Activated CD8-positive, alpha-beta T cell treated with anti-CD3 and anti-CD28 coated beads for 36 hours (primary cell): ENCODE measurements around the gene OR8K5. TPM values are rescaled to one million over a fixed set of nuclear protein-coding genes. Genes with fewer than 3 reads are reported as not detected.

ENCODE experiments used
- ATAC-seq: fragments of 200-7000 bp; cut with Tn5 transposase; one replicate; pipeline ENCODE4 v1.10.0; 2021; ENCODE audit warnings: mild to moderate bottlenecking, moderate library complexity
- CTCF ChIA-PET: fragments of 350-600 bp; sonication (Branson Sonifier 250); formaldehyde crosslinking; loops from one replicate; lab custom pipeline; 2021; ENCODE audit warnings: antibody characterized with exemption; lab: Charles Lee
- POLR2A ChIA-PET: fragments of 350-600 bp; sonication (Branson Sonifier 250); formaldehyde crosslinking; loops from one replicate; lab custom pipeline; 2021; ENCODE audit warnings: antibody characterized with exemption; lab: Charles Lee
- DNase-seq: peaks from one replicate; pipeline ENCODE4 v3.0.0-alpha.2; 2020
- H3K27ac Mint-ChIP-seq: one replicate; pipeline ENCODE4 v1.8.0; 2021; ENCODE audit warnings: mild to moderate bottlenecking, mixed read lengths
- H3K27me3 Mint-ChIP-seq: one replicate; pipeline ENCODE4 v1.8.0; 2021; ENCODE audit warnings: mixed read lengths
- H3K36me3 Mint-ChIP-seq: one replicate; pipeline ENCODE4 v1.8.0; 2021; ENCODE audit warnings: low read depth, mixed read lengths
- H3K4me1 Mint-ChIP-seq: one replicate; pipeline ENCODE4 v1.8.0; 2021; ENCODE audit warnings: low read depth, mixed read lengths
- H3K4me3 Mint-ChIP-seq: one replicate; pipeline ENCODE4 v1.8.0; 2021; ENCODE audit warnings: mild to moderate bottlenecking, moderate library complexity, mixed read lengths
- H3K9me3 Mint-ChIP-seq: one replicate; pipeline ENCODE4 v1.8.0; 2021; ENCODE audit warnings: mixed read lengths
- intact Hi-C: fragments of 100-400 bp; cut with micrococcal nuclease; formaldehyde crosslinking; loops from one replicate; pipeline ENCODE4 v1.10.0; 2022
- total RNA-seq, 2 experiments: library from RNA; stranded (reverse); gene quantifications; one replicate each; pipeline ENCODE4 v1.2.3, GENCODE V29; 2021
- TF ChIP-seq, protein P1 (sequence below): fragments of 200-600 bp; IDR thresholded peaks from one replicate; pipeline ENCODE4 v1.8.0; 2022; ENCODE audit warnings: antibody characterized with exemption, mild to moderate bottlenecking

Gene OR8K5
- total RNA-seq, 2 experiments from 2014 or later = not detected

DNA sequence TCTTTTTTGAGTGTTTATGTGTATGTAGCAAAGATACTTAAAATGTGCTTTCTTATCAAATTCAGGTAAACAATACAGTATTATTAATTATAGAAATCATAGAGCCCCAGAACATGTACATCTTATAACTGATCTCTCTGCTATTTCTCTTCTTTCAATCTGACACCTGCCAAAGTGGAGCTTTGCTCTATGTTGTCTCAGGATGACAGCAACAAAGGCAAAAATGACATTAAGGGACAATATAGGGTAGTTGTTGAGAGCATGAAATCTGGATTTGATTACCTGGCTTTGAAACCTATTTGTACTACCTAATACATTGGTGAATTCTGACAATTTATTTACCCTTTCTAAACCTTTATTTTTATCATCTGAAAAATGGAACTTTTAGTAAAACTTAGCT lies 23.3 kb upstream of the OR8K5 start:
- TF ChIP-seq, protein P1, sequence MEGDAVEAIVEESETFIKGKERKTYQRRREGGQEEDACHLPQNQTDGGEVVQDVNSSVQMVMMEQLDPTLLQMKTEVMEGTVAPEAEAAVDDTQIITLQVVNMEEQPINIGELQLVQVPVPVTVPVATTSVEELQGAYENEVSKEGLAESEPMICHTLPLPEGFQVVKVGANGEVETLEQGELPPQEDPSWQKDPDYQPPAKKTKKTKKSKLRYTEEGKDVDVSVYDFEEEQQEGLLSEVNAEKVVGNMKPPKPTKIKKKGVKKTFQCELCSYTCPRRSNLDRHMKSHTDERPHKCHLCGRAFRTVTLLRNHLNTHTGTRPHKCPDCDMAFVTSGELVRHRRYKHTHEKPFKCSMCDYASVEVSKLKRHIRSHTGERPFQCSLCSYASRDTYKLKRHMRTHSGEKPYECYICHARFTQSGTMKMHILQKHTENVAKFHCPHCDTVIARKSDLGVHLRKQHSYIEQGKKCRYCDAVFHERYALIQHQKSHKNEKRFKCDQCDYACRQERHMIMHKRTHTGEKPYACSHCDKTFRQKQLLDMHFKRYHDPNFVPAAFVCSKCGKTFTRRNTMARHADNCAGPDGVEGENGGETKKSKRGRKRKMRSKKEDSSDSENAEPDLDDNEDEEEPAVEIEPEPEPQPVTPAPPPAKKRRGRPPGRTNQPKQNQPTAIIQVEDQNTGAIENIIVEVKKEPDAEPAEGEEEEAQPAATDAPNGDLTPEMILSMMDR = no peak
- Mint-ChIP-seq H3K27ac (no peak overlapping the region), H3K4me1 (no peaks in the 10 kb centered on the region), H3K4me3 (no peak overlapping the region), H3K9me3 (peaks cover 24% of the 10 kb centered on the region), H3K27me3 (no peaks in the 10 kb centered on the region), H3K36me3 (no peaks in the 10 kb centered on the region)
- DNase-seq (no peak), ATAC-seq (no peak)
- intact Hi-C loops = no loop called here
- CTCF ChIA-PET = no interaction called here
- POLR2A ChIA-PET = no interaction called here

DNA sequence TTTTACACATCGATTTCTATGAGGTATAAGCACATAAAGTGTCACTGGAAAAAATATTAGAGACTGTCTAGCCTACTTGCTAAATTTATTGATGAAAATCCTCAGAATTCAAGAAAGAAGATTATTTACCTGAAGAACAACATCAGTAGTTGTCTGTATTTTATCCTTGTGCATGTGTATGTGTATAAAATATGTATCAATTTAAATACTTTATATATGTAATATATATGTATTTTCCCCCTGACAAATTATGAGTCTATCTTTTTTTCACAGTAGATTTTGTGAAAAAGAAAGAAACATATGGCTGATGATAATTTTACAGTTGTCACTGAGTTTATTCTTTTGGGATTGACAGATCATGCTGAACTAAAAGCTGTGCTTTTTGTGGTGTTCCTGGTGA lies 16.2 kb upstream of the OR8K5 start, which contains the start of gene OR5J2:
Gene OR5J2, plus strand, starts transcription at position 301 of the 400 bp plus-strand sequence. Its CDS starts 0 bp downstream, at position 301.
- no peaks in the 10 kb centered on the region for H3K36me3 Mint-ChIP-seq
- H3K27me3 Mint-ChIP-seq = no peaks in the 10 kb centered on the region
- no peak for ATAC-seq
- H3K9me3 Mint-ChIP-seq = peaks cover 17% of the 10 kb centered on the region
- ChIA-PET CTCF (no interaction called here), POLR2A (no interaction called here)
- DNase-seq = no peak
- intact Hi-C loops = no loop called here
- no peak within 1 kb of the TSS for H3K27ac Mint-ChIP-seq
- H3K4me3 Mint-ChIP-seq = no peak within 1 kb of the TSS
- TF ChIP-seq, protein P1 = no peak
- H3K4me1 Mint-ChIP-seq = no peaks in the 10 kb centered on the region

DNA sequence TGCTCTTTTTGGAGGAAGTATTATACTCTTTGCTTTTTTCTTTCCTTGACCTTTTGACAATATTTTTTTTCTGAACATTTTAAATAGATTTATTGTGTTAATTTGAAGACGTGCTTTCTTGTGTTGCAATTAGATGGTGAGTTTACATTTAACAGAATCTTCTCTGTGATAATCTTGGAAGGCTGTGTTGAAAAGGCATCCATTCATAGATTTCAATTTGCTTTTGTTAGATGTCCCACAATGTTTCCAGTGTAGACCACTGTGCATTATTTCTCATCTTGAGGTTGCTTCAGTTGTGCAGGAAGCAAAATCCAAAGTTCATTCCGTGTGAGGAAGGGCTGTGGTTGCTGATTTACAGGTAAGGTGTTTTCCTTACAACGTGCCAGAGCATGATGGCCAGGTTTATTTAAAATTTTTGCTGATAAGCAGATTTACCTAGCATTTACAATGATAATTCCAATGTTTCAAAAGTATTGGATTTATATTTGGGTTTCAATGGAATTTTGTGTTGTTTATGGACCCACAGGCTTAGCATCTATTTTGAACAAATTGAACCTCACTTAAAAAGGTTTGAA lies 12.2 kb upstream of the OR8K5 start:
- H3K27me3 Mint-ChIP-seq = no peaks in the 10 kb centered on the region
- H3K27ac Mint-ChIP-seq = no peak overlapping the region
- ChIA-PET POLR2A (no interaction called here), CTCF (no interaction called here)
- no peaks in the 10 kb centered on the region for H3K36me3 Mint-ChIP-seq
- intact Hi-C loops = no loop called here
- H3K4me1 Mint-ChIP-seq = no peaks in the 10 kb centered on the region
- no peak for ATAC-seq
- H3K9me3 Mint-ChIP-seq = peaks cover 12% of the 10 kb centered on the region
- no peak for DNase-seq
- TF ChIP-seq, protein P1 = no peak
- H3K4me3 Mint-ChIP-seq = no peak overlapping the region

DNA sequence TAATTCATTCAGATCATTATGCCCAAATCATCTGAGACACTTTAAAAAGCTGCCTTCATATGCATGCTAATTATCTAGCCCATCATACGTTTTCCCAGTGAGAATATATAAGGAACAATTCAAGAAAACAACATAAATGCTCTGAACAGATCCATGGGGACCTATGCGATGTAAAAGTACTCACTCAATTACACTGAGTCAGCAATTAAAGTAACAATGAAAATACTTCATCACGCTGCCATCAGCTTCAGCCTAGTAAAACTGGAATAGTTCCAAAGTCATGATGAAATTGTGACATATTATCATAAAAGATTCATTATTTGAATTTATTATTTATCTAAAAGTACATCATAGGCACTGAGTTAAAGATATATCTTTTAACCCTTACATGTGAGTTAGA lies 3.7 kb upstream of the OR8K5 start:
- Mint-ChIP-seq H3K36me3 (no peaks in the 10 kb centered on the region), H3K4me1 (no peaks in the 10 kb centered on the region), H3K4me3 (no peak overlapping the region), H3K27me3 (no peaks in the 10 kb centered on the region), H3K9me3 (peaks cover 22% of the 10 kb centered on the region), H3K27ac (no peak overlapping the region)
- intact Hi-C loops = no loop called here
- TF ChIP-seq, protein P1 = no peak
- DNase-seq (no peak), ATAC-seq (no peak)
- ChIA-PET POLR2A (no interaction called here), CTCF (no interaction called here)

DNA sequence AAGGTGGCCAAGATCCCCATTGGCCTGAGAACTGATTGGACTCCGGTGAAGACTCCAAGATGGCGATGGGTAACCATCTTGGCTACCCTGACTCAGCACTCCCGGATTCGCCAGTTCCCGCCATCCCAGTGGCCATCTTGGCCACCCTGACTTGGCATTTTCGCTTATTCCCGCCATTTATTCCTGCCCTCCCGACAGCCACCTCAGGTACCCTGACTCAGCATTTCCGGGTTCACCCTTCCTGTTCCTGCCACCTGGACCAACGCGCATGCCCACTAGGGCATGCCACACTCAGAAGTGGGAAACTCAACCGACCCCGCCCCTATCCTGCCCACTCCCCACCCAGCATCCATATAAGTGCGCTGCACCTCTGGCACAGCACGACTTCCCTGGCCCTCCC lies 7.8 kb downstream of the OR8K5 start:
- CTCF ChIA-PET = no interaction called here
- Mint-ChIP-seq H3K27ac (no peak overlapping the region), H3K27me3 (no peaks in the 10 kb centered on the region), H3K36me3 (no peaks in the 10 kb centered on the region), H3K9me3 (peaks cover 38% of the 10 kb centered on the region), H3K4me3 (no peak overlapping the region), H3K4me1 (no peaks in the 10 kb centered on the region)
- DNase-seq = no peak
- no peak for ATAC-seq
- TF ChIP-seq, protein P1 = no peak
- intact Hi-C loops = no loop called here
- POLR2A ChIA-PET = no interaction called here
